Transverse colon (tissue), 4 donors: ENCODE results near the gene GCA. TPM values are rescaled to one million over a fixed set of nuclear protein-coding genes. Genes with fewer than 3 reads are reported as not detected.

Experiments used
- DNase-seq: peaks from one replicate; pipeline ENCODE4 v3.0.0-alpha.2; 2019
- H3K27ac ChIP-seq, 4 donors: fragments of 200-600 bp; sonication (generic); 2 replicates each; pipeline ENCODE4 v1.5.1; 2016 to 2018; ENCODE audit warnings: inconsistent platforms in 4 of 4
- H3K27me3 ChIP-seq: fragments of 200-600 bp; sonication (generic); 2 replicates; pipeline ENCODE4 v1.5.1; 2017; ENCODE audit warnings: inconsistent platforms
- H3K36me3 ChIP-seq, 4 donors: fragments of 200-600 bp; sonication (generic); 2 replicates each; pipeline ENCODE4 v1.5.1; 2017 to 2019; ENCODE audit warnings: inconsistent platforms in 4 of 4
- H3K4me1 ChIP-seq, 4 donors: fragments of 200-600 bp; sonication (generic); 2 replicates each; pipeline ENCODE4 v1.5.1; 2017 to 2020; ENCODE audit warnings: inconsistent platforms in 4 of 4
- H3K4me3 ChIP-seq, 4 donors: fragments of 200-600 bp; sonication (generic); 1 replicate in 1 of 4; 2 replicates in 3 of 4; pipeline versions ENCODE4 v1.5.1 to v1.6.1; 2017 to 2019; ENCODE audit warnings: inconsistent platforms in 4 of 4
- H3K9me3 ChIP-seq, 2 donors: fragments of 200-600 bp; sonication (generic); 2 replicates each; pipeline ENCODE4 v1.5.1; 2017 to 2019; ENCODE audit warnings: inconsistent platforms in 2 of 2
- CTCF ChIP-seq, 5 experiments: fragments of 200-600 bp in 3 of 5; fragments of 450-650 bp in 2 of 5; sonication (generic) in 3 of 5; IDR thresholded peaks; 1 replicate in 2 of 5; 2 replicates in 3 of 5; pipeline ENCODE4 v1.5.1; 2016 to 2017; ENCODE audit warnings: antibody characterized with exemption in 5 of 5, inconsistent platforms in 3 of 5, mild to moderate bottlenecking in 2 of 5, moderate library complexity in 1 of 5
- EP300 ChIP-seq: sonication (generic); formaldehyde crosslinking; IDR thresholded peaks from one replicate; pipeline ENCODE4 v1.6.1; 2017; ENCODE audit warnings: antibody characterized with exemption, low read depth
- POLR2A ChIP-seq: fragments of 450-650 bp; IDR thresholded peaks from one replicate; pipeline ENCODE4 v1.6.1; 2016; ENCODE audit warnings: antibody characterized with exemption, mild to moderate bottlenecking, moderate library complexity
- POLR2AphosphoS5 ChIP-seq, 3 donors: sonication (generic); formaldehyde crosslinking; IDR thresholded peaks; one replicate each; pipeline ENCODE4 v1.6.1; 2016; ENCODE audit warnings: antibody characterized with exemption in 3 of 3
- WGBS, 2 donors: methylation state at CpG; one replicate each; pipeline ENCODE4 v1.1.5; 2018; ENCODE audit warnings: low coverage in 1 of 2; 5-methylcytosine and 5-hydroxymethylcytosine counted together
- in situ Hi-C, 4 donors: fragments of 200-750 bp; cut with MboI; loops; one replicate each; pipeline versions ENCODE4 v1.15.0 to v1.15.1; 2017; ENCODE audit warnings: low sequenced_read_pairs in 3 of 4, low pct_ligation_motif_present in 1 of 4, low pct_unique_long_range_greater_than_20kb in 1 of 4
- intact Hi-C: fragments of 100-400 bp; cut with DNase I; formaldehyde crosslinking; loops from one replicate; pipeline ENCODE4 v1.15.1; 2023; ENCODE audit warnings: low total_unique reads
- total RNA-seq, 4 donors: library from RNA; depleted of rRNA; stranded (reverse); fragments of >200 nt; gene quantifications; one replicate each; pipeline ENCODE4 v1.1.0, GENCODE V29; 2016

The GCA gene
- 10 to 100 TPM in 2 of 4 donors, 1 to 10 TPM in 1, not detected in 1; 7.5 to 25.8 (median 18.4) TPM for total RNA-seq

- DNase-seq, result peak; percentile 98
- no peaks in the 10 kb centered on the region for H3K27me3 ChIP-seq
- intact Hi-C loops, result no loop called here
- peak within 1 kb of the TSS; percentile 44 to 90 (median 76) for H3K4me3 ChIP-seq
- in situ Hi-C loops, result loop anchor here in 1 of 4 donors (25.0 kb wide), 1 partner anchor 357 kb away; no protein-coding TSS in a partner anchor
- peaks cover 0 to 12% (median 4%) of the 10 kb centered on the region in 4 donors for H3K4me1 ChIP-seq
- 2% methylated on average over 25 of the region's 57 CpGs; no CpG with 5 or more reads in 1 of the 2 donors for WGBS, 2 donors
- peak; percentile 66 to 87 (median 77) for TF ChIP-seq POLR2AphosphoS5 (IDR thresholded peaks at IDR 0.05)
- TF ChIP-seq POLR2A, result peak; percentile 70
- TF ChIP-seq EP300, result no peak
- peak in 2 of 5 experiments; percentile 19 to 38 for TF ChIP-seq CTCF (IDR thresholded peaks at IDR 0.05)
- peak within 1 kb of the TSS; percentile 81 to 90 (median 88) for H3K27ac ChIP-seq
- H3K36me3 ChIP-seq, result peaks cover 0 to 5% (median 2%) of the 10 kb centered on the region in 4 donors
- H3K9me3 ChIP-seq, result no peaks in the 10 kb centered on the region
Measured at GRCh38 chr2:162343824-162344616, at the start of gene GCA. GCA (plus strand) TSS chr2:162344132; CDS start chr2:162344249, 117 bp downstream.

- Histone ChIP-seq H3K27me3 (no peaks in the 10 kb centered on the region), H3K4me1 (peaks cover 0 to 4% (median 0%) of the 10 kb centered on the region in 4 donors), H3K9me3 (no peaks in the 10 kb centered on the region), H3K4me3 (no peak overlapping the region), H3K36me3 (peaks cover 0 to 4% (median 0%) of the 10 kb centered on the region in 4 donors), H3K27ac (no peak overlapping the region)
- in situ Hi-C loops (loop anchor here in 3 of 4 donors (5.0 to 10.0 kb wide), 3 partner anchors 70 to 143 kb away; partner anchors contain the start of gene GCG (in 3 of the 3)), intact Hi-C loops (no loop called here)
- WGBS, 2 donors, result 80 to 93% methylated on average over 2 of the region's 2 CpGs
- TF ChIP-seq CTCF (IDR thresholded peaks at IDR 0.05) (no peak), POLR2AphosphoS5 (IDR thresholded peaks at IDR 0.05) (no peak), EP300 (no peak), POLR2A (no peak)
- DNase-seq, result no peak
Measured at GRCh38 chr2:162295009-162295408, 48.9 kb upstream of the GCA start.

GRCh38 chr2:162297925-162298552, 45.9 kb upstream of the GCA start:
- DNase-seq, result peak; percentile 58

More at GRCh38 chr2:162297925-162298552, 45.9 kb upstream of the GCA start:
- intact Hi-C loops, result loop anchor here (2.0 kb wide), 1 partner anchor 77 kb away; no protein-coding TSS in a partner anchor
- no peak overlapping the region for H3K27ac ChIP-seq
- 62 to 68% methylated on average over 5 of the region's 5 CpGs for WGBS, 2 donors
- H3K9me3 ChIP-seq, result no peaks in the 10 kb centered on the region
- H3K36me3 ChIP-seq, result peaks cover 0 to 1% (median 0%) of the 10 kb centered on the region in 4 donors
- H3K4me1 ChIP-seq, result no peaks in the 10 kb centered on the region
- in situ Hi-C loops, result loop anchor here in 3 of 4 donors (5.0 to 10.0 kb wide), 3 partner anchors 73 to 146 kb away; partner anchors contain the start of gene GCG (in 3 of the 3)
- TF ChIP-seq EP300, result no peak
- peak; percentile 78 to 86 (median 81) for TF ChIP-seq CTCF (IDR thresholded peaks at IDR 0.05)
- H3K27me3 ChIP-seq, result no peaks in the 10 kb centered on the region
- no peak overlapping the region for H3K4me3 ChIP-seq
